ENCODE data around the gene ALOXE3.

DNA sequence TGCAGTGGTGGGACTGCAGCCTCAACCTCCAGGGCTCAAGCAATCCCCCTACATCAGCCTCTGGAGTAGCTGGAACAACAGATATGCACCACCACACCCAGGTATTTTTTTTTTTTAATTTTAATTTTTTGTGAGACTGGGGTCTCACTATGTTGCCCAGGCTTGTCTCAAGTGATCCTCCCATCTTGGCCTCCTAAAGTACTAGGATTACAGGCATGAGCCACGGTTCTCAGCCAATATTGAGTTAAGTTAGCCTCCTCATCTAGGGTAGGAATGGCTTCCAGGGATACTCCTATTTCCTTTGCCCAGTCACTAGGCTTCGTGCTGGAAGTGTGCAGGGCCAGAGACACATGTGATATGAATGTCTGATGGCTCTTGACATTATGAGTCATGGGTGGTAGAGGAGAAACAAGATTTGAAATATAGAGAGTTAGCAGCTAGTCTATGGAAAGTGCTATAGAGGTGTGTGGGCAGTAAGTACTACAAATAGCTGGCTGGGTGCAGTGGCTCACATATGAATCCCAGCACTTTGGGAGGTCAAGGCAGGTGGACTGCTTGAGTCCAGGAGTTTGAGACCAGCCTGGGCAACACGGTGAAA is 13.6 kb upstream of the ALOXE3 start:
- no peak for TF ChIP-seq CTCF (IDR thresholded peaks at IDR 0.05)
- no peak for TF ChIP-seq EZH2phosphoT487 (IDR thresholded peaks at IDR 0.05)

Measured in neural progenitor cell (in vitro differentiated cells).